ENCODE data around the gene SPSB2.
"Not testable (repeated sequence)": the region's sequence is repeated elsewhere in the genome, so short reads cannot be mapped to it uniquely, and the experiment has no call there.

Gene SPSB2

DNA sequence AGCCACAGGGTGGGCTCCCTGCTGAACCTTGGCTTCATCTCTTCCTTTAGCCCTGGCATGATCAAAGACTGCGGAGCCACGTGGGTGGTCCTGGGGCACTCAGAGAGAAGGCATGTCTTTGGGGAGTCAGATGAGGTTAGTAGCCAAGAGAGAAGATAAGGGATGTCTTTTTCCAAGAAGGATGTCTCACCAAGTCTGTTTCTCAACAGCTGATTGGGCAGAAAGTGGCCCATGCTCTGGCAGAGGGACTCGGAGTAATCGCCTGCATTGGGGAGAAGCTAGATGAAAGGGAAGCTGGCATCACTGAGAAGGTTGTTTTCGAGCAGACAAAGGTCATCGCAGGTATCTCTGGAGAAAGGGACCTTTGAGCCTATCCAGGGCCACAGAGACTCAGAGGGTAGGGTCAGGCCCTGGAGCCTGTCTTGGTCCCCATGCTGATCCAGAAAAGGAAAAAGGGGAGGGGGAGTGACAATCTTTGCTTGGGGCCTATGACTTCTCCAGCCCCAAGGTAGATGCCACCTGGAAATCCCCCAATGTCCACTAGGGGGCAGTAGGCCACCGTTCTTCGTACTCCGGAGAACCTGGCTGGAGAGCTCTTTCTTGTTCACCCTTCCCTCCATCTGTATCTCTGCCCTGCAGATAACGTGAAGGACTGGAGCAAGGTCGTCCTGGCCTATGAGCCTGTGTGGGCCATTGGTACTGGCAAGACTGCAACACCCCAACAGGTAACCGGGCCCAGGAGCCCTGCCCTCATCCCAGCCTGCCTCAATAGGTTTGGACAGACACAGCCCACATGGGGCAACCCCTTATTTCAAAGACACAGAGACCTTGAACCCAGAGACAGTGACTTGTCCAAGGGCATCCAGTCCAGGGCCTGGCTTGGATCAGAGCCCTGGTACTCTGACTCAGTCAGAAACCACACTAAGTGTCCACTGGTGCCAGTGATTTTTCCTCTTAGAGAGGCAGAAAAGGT, 3.8 kb downstream of the SPSB2 start:
- peak; percentile 94 for DNase-seq

DNA sequence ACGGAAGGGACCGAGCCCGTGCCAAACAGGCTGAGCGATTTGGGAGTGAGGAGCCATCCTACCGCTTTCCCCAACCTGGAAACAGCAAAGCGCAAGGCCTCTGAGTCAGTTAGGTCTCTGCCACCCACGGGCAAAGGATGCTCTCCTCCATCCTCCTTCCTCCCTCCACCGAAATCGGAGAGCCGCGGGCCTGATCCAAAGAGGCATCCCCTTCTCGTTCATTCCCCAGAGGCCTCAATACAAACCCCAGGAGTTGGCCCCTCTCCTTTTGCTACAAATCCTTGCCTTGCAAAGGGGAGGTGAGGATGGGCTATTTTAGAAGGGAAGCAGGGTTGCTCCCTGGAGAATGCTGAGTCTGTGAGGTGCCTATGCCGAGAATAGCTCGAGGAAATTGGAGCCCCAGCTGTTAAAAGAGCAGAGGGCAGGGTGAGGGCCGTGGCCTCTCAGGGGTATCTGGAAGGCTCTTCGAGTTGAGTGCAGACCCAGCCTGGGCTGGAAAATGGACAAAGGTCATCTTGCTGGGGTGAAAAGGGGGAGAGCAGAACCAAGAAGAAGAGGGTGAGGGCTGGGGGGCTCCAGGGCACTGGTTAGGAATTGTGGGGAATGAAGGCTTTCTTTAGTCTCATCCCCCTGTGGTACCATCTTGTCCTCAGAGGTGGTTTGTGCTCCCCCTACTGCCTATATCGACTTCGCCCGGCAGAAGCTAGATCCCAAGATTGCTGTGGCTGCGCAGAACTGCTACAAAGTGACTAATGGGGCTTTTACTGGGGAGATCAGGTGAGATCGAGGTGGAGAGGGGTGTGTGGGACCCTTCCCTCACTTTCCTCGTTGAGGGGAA, 4.7 kb downstream of the SPSB2 start:
- peak; percentile 70 for DNase-seq

DNA sequence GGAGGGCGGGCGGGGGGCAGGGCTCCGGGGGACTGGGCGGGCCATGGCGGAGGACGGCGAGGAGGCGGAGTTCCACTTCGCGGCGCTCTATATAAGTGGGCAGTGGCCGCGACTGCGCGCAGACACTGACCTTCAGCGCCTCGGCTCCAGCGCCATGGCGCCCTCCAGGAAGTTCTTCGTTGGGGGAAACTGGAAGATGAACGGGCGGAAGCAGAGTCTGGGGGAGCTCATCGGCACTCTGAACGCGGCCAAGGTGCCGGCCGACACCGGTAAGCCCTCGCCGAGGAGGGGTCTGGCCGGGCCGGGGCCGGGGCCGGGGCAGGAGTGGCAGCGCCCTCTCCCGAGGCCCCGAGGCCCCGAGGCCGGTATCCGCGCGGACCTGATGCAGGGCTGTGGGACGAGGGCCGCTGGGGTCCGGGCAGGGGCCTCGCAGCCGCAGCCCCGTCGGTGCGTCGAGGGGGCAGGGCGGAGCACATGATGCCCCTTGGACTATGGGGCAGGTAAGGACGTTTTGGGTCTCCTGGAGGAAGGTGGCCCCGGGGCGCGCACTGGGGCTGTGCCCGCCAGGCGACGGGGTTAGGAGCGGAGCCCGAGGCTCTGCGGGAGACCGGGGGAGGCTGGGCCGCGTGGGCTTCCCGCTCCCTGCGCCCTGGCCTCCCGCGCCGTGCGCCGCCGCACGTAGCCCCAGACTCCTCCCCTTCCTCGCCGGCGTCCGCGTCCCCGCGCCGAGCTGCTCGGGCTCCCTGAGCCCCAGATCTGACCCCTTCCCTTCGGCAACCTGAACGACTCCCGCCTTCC, 5.5 kb downstream of the SPSB2 start, which contains the start of gene TPI1:
TSS of gene TPI1 (plus strand) at position 119 of the 798 bp plus-strand sequence. CDS start at position 155, 36 bp downstream.
- peak; percentile 92 for DNase-seq

DNA sequence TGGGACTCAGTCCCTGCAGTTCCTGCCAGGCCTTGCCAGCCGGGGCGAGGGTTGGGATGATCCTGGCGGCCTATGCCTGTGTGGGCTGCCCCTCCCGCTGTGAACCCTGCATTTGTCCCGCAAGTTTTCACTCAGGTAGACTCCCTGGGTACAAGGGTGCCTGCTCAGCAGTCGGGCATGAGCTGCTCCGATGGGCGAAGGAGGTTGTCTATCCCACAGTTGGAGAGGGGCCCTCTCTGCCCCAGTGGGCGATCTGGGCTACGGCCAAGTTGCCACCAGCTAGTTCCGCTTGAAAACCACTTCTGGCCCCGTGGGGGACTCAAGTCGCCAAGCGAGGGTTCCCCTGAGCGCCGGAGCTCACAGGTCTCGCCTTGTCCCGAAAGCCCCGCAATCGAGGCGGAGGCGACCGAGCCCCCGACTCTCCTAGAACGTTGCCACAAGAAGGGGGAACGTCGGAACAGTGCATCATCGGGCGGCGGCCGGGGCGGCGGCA, 6.1 kb downstream of the SPSB2 start:
- DNase-seq: no peak

DNA sequence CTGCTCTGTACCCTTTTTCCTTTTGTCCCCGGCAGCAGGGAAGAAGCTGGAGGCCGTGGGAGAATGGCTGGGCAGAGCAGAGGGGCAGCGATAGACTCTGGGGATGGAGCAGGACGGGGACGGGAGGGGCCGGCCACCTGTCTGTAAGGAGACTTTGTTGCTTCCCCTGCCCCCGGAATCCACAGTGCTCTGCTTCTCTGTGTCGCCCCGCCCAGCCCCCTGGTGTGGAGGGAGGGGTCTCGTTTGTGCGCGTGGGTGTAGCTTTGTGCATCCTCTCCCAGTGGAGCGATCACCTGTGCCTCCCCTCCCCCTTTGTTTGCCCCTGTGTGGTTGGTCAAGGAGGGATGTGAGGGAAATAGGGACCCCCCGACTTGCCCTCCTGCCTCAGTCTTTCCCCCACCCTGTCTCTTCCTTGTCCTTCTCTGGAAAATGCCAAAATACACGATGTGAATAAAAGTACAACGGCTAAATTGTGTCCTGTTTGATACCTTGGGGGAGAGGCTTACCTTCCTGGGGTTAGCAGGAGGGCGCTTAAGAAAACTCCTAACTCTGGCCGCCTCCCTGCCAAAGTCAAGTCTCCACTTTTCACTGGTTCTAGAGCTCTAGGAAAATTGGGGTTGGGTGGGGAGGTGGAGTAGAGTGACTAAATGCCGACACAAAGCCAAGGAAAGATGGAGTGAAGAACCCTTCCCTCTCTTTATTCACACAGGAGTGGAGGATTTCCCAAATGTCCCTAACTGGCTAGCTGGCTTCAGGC, 6.8 kb downstream of the SPSB2 start:
- DNase-seq: no peak

DNA sequence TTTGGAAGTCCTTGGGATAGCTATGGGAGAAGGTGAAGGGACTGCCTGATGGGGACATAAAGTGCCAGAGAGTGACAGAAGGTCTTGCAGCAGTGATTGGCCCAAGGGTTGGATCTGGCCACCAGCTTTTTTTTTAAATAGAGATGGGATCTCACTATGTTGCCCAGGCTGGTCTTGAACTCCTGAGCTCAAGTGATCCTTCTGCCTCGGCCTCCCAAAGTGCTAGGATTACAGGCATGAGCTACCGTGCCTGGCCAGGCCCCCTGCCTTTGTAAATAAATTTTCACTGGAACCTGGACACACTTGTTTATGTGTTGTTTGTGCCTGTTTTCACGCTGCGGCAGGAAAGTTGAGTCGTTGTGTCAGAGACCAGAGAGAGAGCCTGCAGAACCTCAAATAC, 7.8 kb downstream of the SPSB2 start:
- DNase-seq: not testable (repeated sequence)

DNA sequence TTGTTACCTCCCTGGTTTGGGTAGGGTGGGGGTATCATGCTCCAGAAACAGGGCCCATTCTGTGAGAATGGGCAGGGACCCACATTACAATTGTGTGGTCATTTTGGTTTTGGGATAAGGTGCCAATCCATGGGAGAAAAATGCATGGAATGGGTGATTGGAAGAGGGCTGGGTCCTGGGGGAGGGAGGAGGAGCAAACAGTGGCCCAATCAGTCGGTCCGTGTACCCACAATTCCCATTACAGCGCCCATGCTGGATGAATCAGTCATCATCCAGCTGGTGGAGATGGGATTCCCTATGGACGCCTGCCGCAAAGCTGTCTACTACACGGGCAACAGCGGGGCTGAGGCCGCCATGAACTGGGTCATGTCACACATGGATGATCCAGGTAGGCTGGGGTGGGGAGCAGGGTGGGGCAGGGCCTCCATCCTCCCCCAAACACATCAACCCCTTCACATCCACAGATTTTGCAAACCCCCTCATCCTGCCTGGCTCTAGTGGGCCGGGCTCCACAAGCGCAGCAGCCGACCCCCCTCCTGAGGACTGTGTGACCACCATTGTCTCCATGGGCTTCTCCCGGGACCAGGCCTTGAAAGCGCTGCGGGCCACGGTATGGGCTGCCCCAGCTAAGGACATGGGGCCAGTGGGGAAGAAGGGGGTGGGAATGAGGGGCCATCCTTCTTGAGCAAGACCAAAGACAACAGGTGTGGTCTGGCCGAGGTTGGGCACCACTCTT, 9.3 kb downstream of the SPSB2 start:
- DNase-seq: no peak

DNA sequence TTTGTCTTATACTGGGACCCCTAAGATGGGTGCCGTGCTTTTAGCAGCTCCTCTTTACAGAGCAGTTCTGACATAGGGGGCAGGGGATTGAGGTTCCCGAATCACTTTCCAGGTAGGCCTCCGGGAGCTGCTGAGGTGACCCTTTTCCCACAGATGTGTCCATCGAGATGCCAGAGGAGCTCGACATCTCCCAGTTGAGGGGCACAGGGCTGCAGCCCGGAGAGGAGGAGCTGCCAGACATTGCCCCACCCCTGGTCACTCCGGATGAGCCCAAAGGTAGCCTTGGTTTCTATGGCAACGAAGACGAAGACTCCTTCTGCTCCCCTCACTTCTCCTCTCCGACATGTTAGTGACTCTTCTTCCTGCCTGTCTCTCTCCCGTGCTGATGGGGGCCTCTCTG, 10.1 kb downstream of the SPSB2 start:
- no peak for DNase-seq

DNA sequence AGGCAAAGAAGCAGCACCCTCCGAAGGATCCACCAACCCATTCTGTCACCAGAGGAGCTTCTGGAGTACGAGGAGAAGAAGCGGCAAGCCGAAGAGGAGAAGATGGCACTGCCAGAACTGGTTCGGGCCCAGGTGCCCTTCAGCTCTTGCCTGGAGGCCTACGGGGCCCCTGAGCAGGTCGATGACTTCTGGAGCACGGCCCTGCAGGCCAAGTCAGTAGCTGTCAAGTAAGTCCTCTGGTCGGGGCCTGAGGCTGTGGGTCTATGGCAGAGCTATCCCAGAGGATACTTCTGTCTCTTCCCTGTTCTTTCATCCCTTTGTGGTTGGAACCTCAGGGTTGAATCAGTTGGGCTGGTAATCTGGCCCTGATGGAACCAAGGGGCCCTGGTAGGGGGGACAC, 11.7 kb downstream of the SPSB2 start:
- no peak for DNase-seq

DNA sequence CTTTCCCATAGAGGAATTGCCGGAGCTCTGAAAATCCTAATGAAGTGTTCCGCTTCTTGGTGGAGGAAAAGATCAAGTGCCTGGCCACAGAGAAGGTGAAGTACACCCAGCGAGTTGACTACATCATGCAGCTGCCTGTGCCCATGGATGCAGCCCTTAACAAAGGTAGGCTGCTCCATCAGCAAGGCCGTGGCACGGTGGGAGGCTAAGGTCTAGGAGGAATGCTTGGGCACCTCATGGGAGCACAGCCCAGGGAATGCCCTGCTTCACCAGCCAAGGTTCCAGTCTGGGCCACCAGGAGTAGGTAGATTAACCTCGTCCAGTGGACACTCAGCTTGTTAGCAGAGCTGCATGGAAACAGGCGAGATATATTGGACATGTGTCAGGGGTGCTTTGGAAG, 12.2 kb downstream of the SPSB2 start:
- DNase-seq: no peak

DNA sequence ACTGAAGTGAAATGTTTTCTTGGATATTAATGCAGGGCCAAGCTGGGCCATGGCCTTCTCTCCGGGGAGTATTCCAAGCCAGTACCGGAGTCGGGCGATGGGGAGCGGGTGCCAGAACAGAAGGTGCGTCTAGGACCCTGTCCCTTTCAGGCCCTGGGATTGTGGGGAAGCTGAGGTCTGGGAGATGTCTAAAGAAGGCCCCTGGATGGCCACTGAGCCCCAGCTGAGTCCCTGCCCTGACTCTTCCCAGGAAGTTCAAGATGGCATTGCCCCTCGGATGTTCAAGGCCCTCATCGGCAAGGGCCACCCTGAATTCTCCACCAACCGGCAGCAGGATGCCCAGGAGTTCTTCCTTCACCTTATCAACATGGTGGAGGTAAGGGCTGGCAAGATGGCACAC, 13.0 kb downstream of the SPSB2 start:
- no peak for DNase-seq

DNA sequence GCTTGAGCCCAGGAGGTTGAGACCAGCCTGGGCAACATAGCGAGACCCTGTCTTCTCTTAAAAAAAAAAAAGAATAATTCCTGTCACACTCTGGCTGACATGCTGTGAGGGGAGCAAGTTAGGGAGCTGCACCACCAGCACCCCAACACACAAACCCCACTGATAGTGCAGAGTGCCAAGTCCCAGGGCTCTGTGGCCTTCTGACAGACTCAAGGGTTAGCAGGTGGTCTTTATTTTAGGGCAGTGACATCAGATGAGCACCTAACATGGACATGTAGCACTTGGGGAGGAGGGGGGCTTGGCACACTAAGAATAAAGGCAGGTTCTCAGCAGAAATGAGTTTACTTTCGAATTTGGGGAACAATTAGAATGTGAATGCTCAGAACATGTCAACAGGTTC, 14.3 kb downstream of the SPSB2 start:
- DNase-seq: no peak

DNA sequence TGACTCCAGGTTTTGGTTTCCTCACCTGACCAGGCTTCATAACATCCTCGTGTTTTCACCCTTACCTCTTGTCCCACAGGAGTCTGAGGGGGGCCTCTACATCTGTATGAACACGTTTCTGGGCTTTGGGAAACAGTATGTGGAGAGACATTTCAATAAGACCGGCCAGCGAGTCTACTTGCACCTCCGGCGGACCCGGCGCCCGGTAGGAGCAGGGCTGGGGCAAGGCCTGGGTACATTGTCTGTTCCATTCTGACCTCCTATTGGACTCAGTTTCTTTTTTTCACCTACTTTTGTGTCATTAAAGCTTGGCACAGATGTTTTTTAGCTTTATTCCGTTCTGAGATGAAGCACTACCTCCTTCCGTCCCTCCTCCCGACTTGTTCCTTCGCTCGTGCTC, 17.8 kb downstream of the SPSB2 start:
- DNase-seq: no peak

DNA sequence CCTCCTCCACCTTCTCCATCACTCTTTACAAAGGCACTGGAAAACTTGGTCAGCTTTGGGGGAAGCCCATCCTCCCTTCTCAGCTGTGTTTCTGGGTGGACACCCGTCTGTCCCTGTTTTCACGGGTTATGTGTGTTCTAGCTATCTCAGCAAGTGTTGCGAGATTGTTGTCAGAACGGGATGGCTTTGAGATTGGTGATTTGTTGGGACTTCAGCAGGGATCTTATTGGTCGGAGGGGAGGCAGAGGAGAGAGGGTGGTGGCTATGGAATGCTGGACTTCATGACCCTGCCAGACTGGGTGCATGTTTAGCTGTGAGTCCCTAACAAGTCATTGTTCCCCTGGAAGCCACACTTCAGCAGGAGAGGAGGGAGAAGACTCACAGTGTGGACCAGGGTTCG, 19.1 kb downstream of the SPSB2 start:
- no peak for DNase-seq

DNA sequence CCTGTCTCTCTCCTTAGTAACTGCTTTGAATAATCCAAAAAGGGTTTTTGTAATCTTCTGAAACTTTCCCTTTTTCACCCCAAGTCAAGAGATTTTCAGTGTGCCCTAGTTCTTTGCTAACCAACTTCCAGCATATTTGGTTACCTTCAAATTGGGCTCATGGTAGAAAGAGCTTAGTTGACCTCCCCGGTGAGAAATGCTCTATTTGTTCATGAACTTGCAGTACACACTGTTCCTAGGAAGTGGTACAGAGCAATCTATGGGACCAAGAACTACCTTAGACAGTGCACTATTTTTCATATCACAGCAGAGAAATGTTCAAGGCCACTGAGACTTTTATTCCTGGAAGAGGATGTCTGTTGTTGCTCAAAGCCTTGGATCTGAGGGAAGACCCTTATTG, 19.5 kb downstream of the SPSB2 start:
- DNase-seq: no peak

DNA sequence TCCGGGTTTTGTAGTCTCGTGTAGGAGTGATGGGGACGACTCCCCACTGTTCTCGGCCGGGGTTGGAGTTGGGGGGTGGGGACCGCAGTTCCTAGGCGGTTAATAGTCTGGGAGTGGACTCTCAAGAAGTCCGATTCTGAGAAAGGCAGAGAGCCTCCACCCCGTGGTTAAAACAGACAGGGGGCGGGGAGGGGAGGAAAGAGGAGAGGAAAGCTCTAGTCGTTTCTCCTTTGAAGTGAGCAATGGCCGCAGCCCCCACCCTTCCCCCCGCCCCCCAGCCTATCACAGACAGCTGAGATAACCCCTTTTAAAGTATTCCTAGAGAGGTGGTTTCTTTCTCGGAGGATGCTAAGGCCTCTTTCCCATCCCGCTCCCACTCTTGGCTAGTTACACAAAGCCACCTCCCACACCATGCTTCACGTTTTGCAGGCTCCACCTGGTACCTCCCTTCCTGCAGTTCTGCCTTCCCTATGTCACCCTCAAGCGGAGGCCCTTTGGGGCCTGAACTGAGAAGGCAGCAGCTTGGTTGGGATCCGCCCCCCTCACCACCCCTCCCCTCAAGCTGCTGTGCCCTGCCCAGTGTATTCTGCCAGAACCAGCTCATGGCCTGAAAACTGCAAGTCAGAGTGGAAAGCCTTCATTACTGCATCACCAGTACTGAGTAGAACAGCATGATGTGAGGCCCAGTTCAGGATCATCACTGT, 20.3 kb downstream of the SPSB2 start:
- peak; percentile 89 for DNase-seq

DNA sequence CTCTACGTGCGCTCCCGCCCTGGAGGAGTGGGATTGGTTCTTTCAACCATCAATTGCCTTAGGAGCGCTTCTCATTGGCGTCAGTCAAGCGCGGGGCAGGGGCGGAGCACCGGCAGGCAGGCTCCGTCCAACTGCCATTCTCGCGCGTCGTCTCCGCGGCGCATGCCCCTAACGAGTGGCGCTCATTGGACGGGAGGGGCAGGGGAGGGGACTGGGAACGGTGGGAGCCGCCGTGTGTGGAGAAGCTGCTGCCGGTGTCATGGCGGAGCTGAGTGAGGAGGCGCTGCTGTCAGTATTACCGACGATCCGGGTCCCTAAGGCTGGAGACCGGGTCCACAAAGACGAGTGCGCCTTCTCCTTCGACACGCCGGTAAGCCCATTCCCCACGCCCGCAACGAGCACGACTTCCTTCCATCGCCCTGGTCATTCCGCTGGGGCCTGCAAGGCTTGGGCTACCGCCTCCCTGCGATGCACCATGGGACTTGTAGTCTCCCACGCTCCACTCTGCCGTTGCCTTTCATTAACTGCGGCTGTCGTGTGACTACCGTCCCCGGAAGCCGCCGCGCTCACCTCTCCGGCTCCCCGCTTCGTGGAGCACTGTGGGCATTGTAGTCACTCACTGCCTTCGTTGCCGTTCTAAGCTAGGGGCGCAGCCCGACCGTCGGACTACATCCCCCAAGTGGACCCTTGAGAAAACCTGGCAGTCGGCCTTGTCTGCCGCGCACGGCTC, 21.0 kb downstream of the SPSB2 start, which contains the start of gene USP5:
TSS of gene USP5 (plus strand) at position 230 of the 730 bp plus-strand sequence. CDS start at position 260, 30 bp downstream.
- peak; percentile 99 for DNase-seq

DNA sequence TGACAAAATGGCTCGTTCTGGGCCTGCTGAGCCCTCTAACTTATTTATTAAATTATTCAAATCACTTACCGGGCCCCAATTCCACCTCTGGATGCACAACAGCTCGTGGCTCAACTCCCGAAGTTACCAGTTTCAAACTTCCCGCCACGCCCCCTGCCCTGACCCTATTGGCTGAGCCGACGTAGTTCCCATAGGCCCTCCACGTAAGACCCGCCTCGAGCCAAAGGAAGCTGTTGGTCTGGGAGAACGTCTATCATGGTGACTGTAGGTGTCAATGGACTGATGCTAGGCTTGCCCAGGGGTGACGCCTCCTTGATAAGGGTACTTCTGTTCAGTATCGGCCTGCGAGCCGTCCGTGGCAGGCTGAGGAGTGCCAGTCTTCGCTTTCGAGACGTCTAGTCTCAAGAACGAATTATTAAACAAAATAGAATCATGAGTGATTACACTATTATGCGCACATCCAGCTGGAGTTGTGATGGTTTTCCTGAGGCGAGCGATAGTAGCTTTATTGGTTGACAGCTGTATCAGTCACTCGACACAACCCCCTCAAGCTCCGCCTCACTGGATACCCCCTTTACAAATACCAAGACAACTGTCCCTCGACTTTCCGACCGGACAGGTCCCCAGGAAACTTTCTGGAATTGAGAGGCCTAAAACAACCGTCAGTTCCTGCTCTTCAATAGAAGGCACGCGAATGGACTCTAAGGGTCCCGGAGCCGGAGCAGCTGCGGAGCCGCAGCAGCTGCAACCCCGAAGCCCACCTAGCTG, 21.8 kb downstream of the SPSB2 start, which contains the start of gene CDCA3:
TSS of gene CDCA3 (minus strand) at position 134 of the 768 bp plus-strand sequence. CDS start 334 bp downstream, outside the sequence.
- peak; percentile 96 for DNase-seq

DNA sequence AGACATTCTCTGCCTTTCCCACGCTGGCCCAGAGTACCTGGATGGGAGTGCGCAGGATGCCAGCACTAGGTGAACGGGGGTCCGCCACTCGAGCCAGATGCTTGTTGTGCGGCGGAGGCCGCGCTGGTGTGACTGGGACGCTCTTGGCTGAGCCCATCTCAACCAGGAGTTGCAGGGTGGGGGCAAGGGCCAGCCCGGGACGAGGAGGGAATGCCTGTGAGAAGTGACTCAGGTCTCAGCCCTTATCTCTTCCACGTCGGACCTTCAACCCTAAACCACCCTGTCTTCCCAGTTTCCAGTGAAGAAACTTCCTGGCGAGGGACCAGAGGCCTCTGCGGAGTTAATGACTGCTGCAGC, 22.3 kb downstream of the SPSB2 start:
- DNase-seq: no peak
